AG09309 (cell line): Measurements from ENCODE around the gene ANTXR1.

Experiments
- DNase-seq: peaks from one replicate; pipeline ENCODE4 v3.0.0-alpha.2; 2010; ENCODE audit warnings: low read depth
- H3K4me3 ChIP-seq: 2 replicates; pipeline ENCODE4 v1.5.1; 2011; ENCODE audit warnings: mild to moderate bottlenecking, low read depth, low read length, moderate library complexity; ENCODE audit not compliant: control insufficient read depth
- TF ChIP-seq, protein P1 (sequence below): IDR thresholded peaks from 2 replicates; pipeline ENCODE4 v1.5.1; 2011; ENCODE audit warnings: mild to moderate bottlenecking, low read depth, low read length, inconsistent platforms; ENCODE audit not compliant: insufficient read depth, control insufficient read depth; ENCODE audit errors: missing control alignments

ANTXR1 gene

GRCh38 chr2:69149631-69150215 lies 136.7 kb downstream of the ANTXR1 start:
- TF ChIP-seq, protein P1, sequence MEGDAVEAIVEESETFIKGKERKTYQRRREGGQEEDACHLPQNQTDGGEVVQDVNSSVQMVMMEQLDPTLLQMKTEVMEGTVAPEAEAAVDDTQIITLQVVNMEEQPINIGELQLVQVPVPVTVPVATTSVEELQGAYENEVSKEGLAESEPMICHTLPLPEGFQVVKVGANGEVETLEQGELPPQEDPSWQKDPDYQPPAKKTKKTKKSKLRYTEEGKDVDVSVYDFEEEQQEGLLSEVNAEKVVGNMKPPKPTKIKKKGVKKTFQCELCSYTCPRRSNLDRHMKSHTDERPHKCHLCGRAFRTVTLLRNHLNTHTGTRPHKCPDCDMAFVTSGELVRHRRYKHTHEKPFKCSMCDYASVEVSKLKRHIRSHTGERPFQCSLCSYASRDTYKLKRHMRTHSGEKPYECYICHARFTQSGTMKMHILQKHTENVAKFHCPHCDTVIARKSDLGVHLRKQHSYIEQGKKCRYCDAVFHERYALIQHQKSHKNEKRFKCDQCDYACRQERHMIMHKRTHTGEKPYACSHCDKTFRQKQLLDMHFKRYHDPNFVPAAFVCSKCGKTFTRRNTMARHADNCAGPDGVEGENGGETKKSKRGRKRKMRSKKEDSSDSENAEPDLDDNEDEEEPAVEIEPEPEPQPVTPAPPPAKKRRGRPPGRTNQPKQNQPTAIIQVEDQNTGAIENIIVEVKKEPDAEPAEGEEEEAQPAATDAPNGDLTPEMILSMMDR, result peak; percentile 8
- DNase-seq, result peak; percentile 68
- H3K4me3 ChIP-seq, result no peak overlapping the region

- H3K4me3 ChIP-seq, result no peak overlapping the region
- TF ChIP-seq, protein P1, result no peak
- DNase-seq, result no peak
These were observed 139.0 kb downstream of the ANTXR1 start for GRCh38 chr2:69151931-69152330.

- TF ChIP-seq, protein P1, result no peak
- no peak overlapping the region for H3K4me3 ChIP-seq
- no peak for DNase-seq
These were observed 140.0 kb downstream of the ANTXR1 start for GRCh38 chr2:69152847-69153583.

GRCh38 chr2:69154106-69154505 lies 141.1 kb downstream of the ANTXR1 start:
- DNase-seq, result peak; percentile 80
- TF ChIP-seq, protein P1, result no peak
- H3K4me3 ChIP-seq, result no peak overlapping the region

- H3K4me3 ChIP-seq, result no peak overlapping the region
- TF ChIP-seq, protein P1, result no peak
- no peak for DNase-seq
These were observed 143.6 kb downstream of the ANTXR1 start for GRCh38 chr2:69156624-69157023.

DNA sequence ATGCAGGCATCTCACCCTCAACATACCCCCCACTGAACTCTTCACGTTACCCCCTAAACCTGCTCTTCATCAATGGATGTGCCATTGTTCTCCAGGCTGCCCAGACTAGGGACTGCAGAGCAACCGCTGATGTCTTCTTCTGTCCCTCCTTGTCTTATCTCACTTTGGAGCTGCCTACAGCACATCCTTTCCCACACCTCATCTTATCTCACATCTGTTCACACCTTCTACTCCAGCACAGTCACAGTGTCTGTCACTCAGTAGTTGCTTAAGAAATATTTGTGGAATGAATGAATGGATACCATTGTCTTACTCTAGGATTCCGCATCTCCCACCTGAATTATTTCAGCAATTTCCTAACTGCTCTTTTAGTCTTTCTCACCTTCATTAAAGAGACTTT lies 144.5 kb downstream of the ANTXR1 start:
- DNase-seq, result no peak
- TF ChIP-seq, protein P1, result no peak
- no peak overlapping the region for H3K4me3 ChIP-seq
